Activated T-cell treated with anti-CD3 and anti-CD28 coated beads for 4 hours (primary cell): ENCODE data around the gene TARBP1.
"Not testable (repeated sequence)": the region's sequence is repeated elsewhere in the genome, so short reads cannot be mapped to it uniquely, and the experiment has no call there.

ENCODE experiments used
- DNase-seq: peaks from one replicate; pipeline ENCODE4 v3.0.0-alpha.2; 2020

TARBP1 gene

GRCh38 chr1:234430691-234431090 lies 48.3 kb downstream of the TARBP1 start:
- DNase-seq, result no peak

GRCh38 chr1:234429434-234429806 lies 49.6 kb downstream of the TARBP1 start:
- DNase-seq, result no peak

GRCh38 chr1:234427950-234428646 lies 50.9 kb downstream of the TARBP1 start:
- DNase-seq, result no peak

- DNase-seq, result no peak
These were observed 65.0 kb downstream of the TARBP1 start for GRCh38 chr1:234413990-234414389.

- DNase-seq, result no peak
These were observed 65.5 kb downstream of the TARBP1 start for GRCh38 chr1:234413485-234413884.

GRCh38 chr1:234412830-234413229 lies 66.1 kb downstream of the TARBP1 start:
- no peak for DNase-seq

- peak; percentile 4 for DNase-seq
These were observed 69.7 kb downstream of the TARBP1 start for GRCh38 chr1:234409328-234409727.

- peak; percentile 49 for DNase-seq
These were observed 70.2 kb downstream of the TARBP1 start for GRCh38 chr1:234408757-234409156.

- no peak for DNase-seq
These were observed 72.1 kb downstream of the TARBP1 start for GRCh38 chr1:234406871-234407270.

- no peak for DNase-seq
These were observed 73.3 kb downstream of the TARBP1 start for GRCh38 chr1:234405676-234406075.

GRCh38 chr1:234402939-234403338 lies 76.0 kb downstream of the TARBP1 start:
- DNase-seq, result no peak

- no peak for DNase-seq
These were observed 77.3 kb downstream of the TARBP1 start for GRCh38 chr1:234401658-234402057.

GRCh38 chr1:234400773-234401172 lies 78.2 kb downstream of the TARBP1 start:
- DNase-seq, result no peak

- not testable (repeated sequence) for DNase-seq
These were observed 79.5 kb downstream of the TARBP1 start for GRCh38 chr1:234399515-234399914.

- no peak for DNase-seq
These were observed 80.1 kb downstream of the TARBP1 start for GRCh38 chr1:234398849-234399381.

- no peak for DNase-seq
These were observed 81.2 kb downstream of the TARBP1 start for GRCh38 chr1:234397732-234398131.

GRCh38 chr1:234396871-234397270 lies 82.1 kb downstream of the TARBP1 start:
- DNase-seq, result no peak

GRCh38 chr1:234396092-234396491 lies 82.9 kb downstream of the TARBP1 start:
- no peak for DNase-seq

- DNase-seq, result no peak
These were observed 83.7 kb downstream of the TARBP1 start for GRCh38 chr1:234395297-234395696.

GRCh38 chr1:234393190-234393589 lies 85.8 kb downstream of the TARBP1 start:
- no peak for DNase-seq

GRCh38 chr1:234388094-234388493 lies 90.9 kb downstream of the TARBP1 start:
- no peak for DNase-seq

GRCh38 chr1:234386122-234386521 lies 92.9 kb downstream of the TARBP1 start:
- DNase-seq, result no peak

GRCh38 chr1:234381699-234382555 lies 97.1 kb downstream of the TARBP1 start:
- DNase-seq, result no peak

- DNase-seq, result not testable (repeated sequence)
These were observed 99.3 kb downstream of the TARBP1 start for GRCh38 chr1:234379591-234380109.
